Natural killer cell treated with Interleukin-12 subunit alpha and Interleukin-12 subunit beta and Interleukin-15 and Interleukin-18, amount 100 ng/mL, for 72 hours (primary cell): ENCODE data around the gene AKAP10. TPM values are rescaled to one million over a fixed set of nuclear protein-coding genes. Genes with fewer than 3 reads are reported as not detected.
"Not testable (repeated sequence)": the region's sequence is repeated elsewhere in the genome, so short reads cannot be mapped to it uniquely, and the experiment has no call there.

Experiments used
- ATAC-seq, 2 donors: fragments of 150-1000 bp; cut with Tn5 transposase in 1 of 2; sonication (Bioruptor Pico), chemical (Tn5 transposase) in 1 of 2; 2 replicates each; pipeline ENCODE4 v1.10.0; 2021
- DNase-seq: peaks from one replicate; pipeline ENCODE4 v3.0.0; 2022; ENCODE audit warnings: low spot score
- H3K27ac Mint-ChIP-seq, 2 donors: 1 replicate in 1 of 2; 2 replicates in 1 of 2; pipeline ENCODE4 v1.8.0; 2022; ENCODE audit warnings: mixed read lengths in 2 of 2, mild to moderate bottlenecking in 1 of 2, moderate library complexity in 1 of 2
- H3K27me3 Mint-ChIP-seq, 2 donors: 1 replicate in 1 of 2; 2 replicates in 1 of 2; pipeline ENCODE4 v1.8.0; 2022; ENCODE audit warnings: mixed read lengths in 2 of 2
- H3K36me3 Mint-ChIP-seq: one replicate; pipeline ENCODE4 v1.8.0; 2022; ENCODE audit warnings: mixed read lengths
- H3K4me1 Mint-ChIP-seq, 2 donors: 1 replicate in 1 of 2; 2 replicates in 1 of 2; pipeline ENCODE4 v1.8.0; 2022; ENCODE audit warnings: low read depth in 2 of 2, mixed read lengths in 2 of 2, mild to moderate bottlenecking in 1 of 2
- H3K4me3 Mint-ChIP-seq: one replicate; pipeline ENCODE4 v1.8.0; 2022; ENCODE audit warnings: mixed read lengths
- H3K9me3 Mint-ChIP-seq: 2 replicates; pipeline ENCODE4 v1.8.0; 2022; ENCODE audit warnings: mixed read lengths
- total RNA-seq, 2 donors: library from RNA; stranded (reverse); gene quantifications; one replicate each; pipeline ENCODE4 v1.2.3, GENCODE V29; 2022

Gene AKAP10
- total RNA-seq, 2 donors from 2014 or later: 46.0 to 66.7 TPM

- no peaks in the 10 kb centered on the region for H3K27me3 Mint-ChIP-seq
- H3K36me3 Mint-ChIP-seq: peaks cover 15% of the 10 kb centered on the region
- H3K4me3 Mint-ChIP-seq: no peak overlapping the region
- ATAC-seq (no peak), DNase-seq (no peak)
- H3K9me3 Mint-ChIP-seq: no peaks in the 10 kb centered on the region
- H3K4me1 Mint-ChIP-seq: peaks cover 9 to 10% of the 10 kb centered on the region in 2 donors
- H3K27ac Mint-ChIP-seq: no peak overlapping the region
Observed at GRCh38 chr17:19933221-19933620, 44.4 kb downstream of the AKAP10 start.

DNA sequence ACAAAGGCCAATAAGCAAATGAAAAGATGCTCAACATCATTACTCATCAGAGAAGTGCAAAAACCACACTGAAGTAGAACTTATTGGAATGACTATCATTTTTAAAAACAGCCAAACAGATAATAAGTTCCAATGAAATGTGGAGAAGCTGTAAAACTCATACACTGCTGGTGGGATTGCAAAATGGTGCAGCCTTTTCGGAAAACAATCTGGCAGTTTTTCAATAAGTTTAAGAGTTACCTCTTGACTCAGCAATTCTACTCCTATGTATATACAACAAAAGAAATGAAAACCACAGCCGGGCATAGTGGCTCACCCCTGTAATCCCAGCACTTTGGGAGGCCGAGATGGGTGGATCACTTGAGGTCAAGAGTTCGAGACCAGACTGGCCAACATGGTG, 49.3 kb downstream of the AKAP10 start:
- H3K4me3 Mint-ChIP-seq: peak overlapping the region; percentile 36
- no peaks in the 10 kb centered on the region for H3K27me3 Mint-ChIP-seq
- peaks cover 10% of the 10 kb centered on the region for H3K36me3 Mint-ChIP-seq
- H3K27ac Mint-ChIP-seq: peak overlapping the region; percentile 2 to 74
- DNase-seq: no peak
- ATAC-seq: peak in 1 of 2 donors; percentile 82
- H3K9me3 Mint-ChIP-seq: no peaks in the 10 kb centered on the region
- H3K4me1 Mint-ChIP-seq: peaks cover 11 to 12% of the 10 kb centered on the region in 2 donors

DNA sequence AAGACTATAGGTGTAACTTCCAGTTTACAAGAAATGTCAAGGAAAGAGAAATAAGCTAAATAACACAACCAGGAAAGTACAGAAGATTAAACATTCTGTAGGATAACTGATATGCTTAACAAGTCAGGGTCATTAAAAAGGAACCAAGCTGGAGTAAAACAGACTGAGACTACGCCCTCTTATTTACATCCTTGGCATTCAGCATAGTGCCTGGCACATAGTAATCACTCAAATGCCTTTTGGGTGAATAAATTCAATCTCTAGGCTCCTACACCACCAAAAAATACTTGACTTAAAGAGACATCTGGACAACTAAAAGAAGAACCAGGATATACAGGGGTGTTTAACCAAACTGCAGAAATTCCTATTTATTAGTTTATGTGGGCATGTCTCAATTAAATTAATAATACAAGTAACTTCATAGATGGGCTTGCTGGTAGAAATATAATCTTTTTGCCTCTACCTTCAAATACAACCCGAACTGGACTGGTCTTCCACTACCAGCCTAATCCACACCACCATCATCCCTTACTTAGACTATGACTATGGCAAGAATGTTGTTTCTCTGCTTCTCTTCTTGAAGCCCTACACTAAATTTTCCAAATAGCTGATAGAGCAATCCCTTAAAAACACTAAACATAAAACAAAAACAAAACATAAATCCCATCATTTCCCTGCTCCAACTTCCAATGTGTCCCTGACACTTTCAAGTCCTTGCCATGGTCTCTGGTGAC, 62.2 kb downstream of the AKAP10 start:
- ATAC-seq: no peak
- peaks cover 12% of the 10 kb centered on the region for H3K36me3 Mint-ChIP-seq
- H3K27ac Mint-ChIP-seq: peak overlapping the region in 1 of 2 donors; percentile 27

DNA sequence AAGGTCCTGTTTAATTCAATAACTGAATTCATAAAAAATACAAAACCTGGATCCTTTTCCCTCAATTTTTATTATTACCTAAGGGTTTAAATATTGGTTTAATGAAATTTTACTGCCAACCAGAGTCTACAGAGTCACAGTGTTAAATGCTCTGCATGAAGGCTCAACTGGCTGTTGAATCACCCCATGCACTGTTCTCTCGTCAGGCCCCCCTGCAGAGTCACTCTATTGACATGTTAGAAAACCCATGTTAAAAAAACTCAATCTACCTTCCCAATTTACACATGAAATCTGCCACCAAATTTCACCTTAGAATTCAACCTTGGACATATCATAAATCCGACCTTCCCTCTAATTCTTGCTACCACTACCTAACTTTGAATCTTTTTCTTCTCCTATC, 66.6 kb downstream of the AKAP10 start:
- no peak overlapping the region for H3K27ac Mint-ChIP-seq
- peaks cover 0 to 8% of the 10 kb centered on the region in 2 donors for H3K4me1 Mint-ChIP-seq
- H3K4me3 Mint-ChIP-seq: no peak overlapping the region
- H3K36me3 Mint-ChIP-seq: peaks cover 22% of the 10 kb centered on the region
- H3K9me3 Mint-ChIP-seq: no peaks in the 10 kb centered on the region
- H3K27me3 Mint-ChIP-seq: no peaks in the 10 kb centered on the region
- ATAC-seq (no peak), DNase-seq (no peak)

More for the DNA sequence above, 62.2 kb downstream of the AKAP10 start:
- DNase-seq: no peak
- H3K27me3 Mint-ChIP-seq: no peaks in the 10 kb centered on the region
- H3K9me3 Mint-ChIP-seq: no peaks in the 10 kb centered on the region
- peaks cover 0 to 8% of the 10 kb centered on the region in 2 donors for H3K4me1 Mint-ChIP-seq
- no peak overlapping the region for H3K4me3 Mint-ChIP-seq

GRCh38 chr17:19909139-19909538, 68.5 kb downstream of the AKAP10 start:
- H3K4me1 Mint-ChIP-seq: no peaks in the 10 kb centered on the region
- DNase-seq: no peak
- no peak for ATAC-seq
- no peaks in the 10 kb centered on the region for H3K27me3 Mint-ChIP-seq
- peaks cover 16% of the 10 kb centered on the region for H3K36me3 Mint-ChIP-seq
- H3K27ac Mint-ChIP-seq: peak overlapping the region in 1 of 2 donors; percentile 47
- no peaks in the 10 kb centered on the region for H3K9me3 Mint-ChIP-seq
- H3K4me3 Mint-ChIP-seq: no peak overlapping the region

DNA sequence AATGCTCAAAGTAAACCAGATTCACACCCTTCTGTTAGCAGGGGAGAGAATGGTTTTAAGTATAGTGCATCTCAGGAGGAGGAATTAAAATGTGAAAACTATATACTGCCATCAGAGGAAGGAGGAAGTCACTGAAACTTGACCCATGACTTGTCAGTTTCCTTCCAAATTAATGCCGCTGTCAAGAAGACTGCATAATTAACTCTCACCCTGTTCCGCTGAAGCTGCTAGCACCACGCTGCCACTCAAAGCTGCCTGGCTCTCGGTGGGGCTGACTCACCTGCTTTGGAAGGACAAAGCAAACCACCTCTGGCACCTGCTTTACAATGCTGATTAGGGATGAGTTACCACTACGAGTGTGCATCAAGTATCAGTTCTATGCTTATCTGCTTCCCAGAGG, 72.1 kb downstream of the AKAP10 start:
- H3K4me1 Mint-ChIP-seq: no peaks in the 10 kb centered on the region
- peaks cover 23% of the 10 kb centered on the region for H3K36me3 Mint-ChIP-seq
- no peaks in the 10 kb centered on the region for H3K27me3 Mint-ChIP-seq
- DNase-seq (no peak), ATAC-seq (no peak)
- no peak overlapping the region for H3K4me3 Mint-ChIP-seq
- no peaks in the 10 kb centered on the region for H3K9me3 Mint-ChIP-seq
- H3K27ac Mint-ChIP-seq: no peak overlapping the region

- H3K4me3 Mint-ChIP-seq: no peak overlapping the region
- H3K4me1 Mint-ChIP-seq: no peaks in the 10 kb centered on the region
- H3K27me3 Mint-ChIP-seq: no peaks in the 10 kb centered on the region
- H3K27ac Mint-ChIP-seq: no peak overlapping the region
- H3K9me3 Mint-ChIP-seq: no peaks in the 10 kb centered on the region
- H3K36me3 Mint-ChIP-seq: peaks cover 19% of the 10 kb centered on the region
- no peak for ATAC-seq
- DNase-seq: no peak
Observed at GRCh38 chr17:19904924-19905323, 72.7 kb downstream of the AKAP10 start.

DNA sequence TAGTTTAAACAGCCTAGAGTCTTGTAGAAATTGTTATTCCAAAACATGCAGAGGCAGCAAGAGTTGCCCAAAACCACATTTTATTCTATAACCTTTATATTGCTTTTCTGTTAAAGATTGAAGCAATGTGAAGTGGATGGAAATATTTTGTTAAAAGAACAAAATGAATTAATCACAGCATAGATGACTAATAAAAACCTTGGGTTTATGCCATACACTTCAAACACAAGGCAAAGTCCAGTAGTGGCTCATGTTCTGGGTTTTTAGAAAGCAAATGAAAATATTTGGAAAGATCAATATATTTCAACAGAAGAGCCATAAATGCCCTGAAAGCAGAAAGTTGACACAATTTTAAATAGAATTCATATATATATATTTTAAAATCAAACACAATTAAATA, 73.2 kb downstream of the AKAP10 start:
- peaks cover 17% of the 10 kb centered on the region for H3K36me3 Mint-ChIP-seq
- H3K27ac Mint-ChIP-seq: no peak overlapping the region
- DNase-seq: no peak
- H3K9me3 Mint-ChIP-seq: no peaks in the 10 kb centered on the region
- no peaks in the 10 kb centered on the region for H3K4me1 Mint-ChIP-seq
- no peaks in the 10 kb centered on the region for H3K27me3 Mint-ChIP-seq
- no peak overlapping the region for H3K4me3 Mint-ChIP-seq
- no peak for ATAC-seq

DNA sequence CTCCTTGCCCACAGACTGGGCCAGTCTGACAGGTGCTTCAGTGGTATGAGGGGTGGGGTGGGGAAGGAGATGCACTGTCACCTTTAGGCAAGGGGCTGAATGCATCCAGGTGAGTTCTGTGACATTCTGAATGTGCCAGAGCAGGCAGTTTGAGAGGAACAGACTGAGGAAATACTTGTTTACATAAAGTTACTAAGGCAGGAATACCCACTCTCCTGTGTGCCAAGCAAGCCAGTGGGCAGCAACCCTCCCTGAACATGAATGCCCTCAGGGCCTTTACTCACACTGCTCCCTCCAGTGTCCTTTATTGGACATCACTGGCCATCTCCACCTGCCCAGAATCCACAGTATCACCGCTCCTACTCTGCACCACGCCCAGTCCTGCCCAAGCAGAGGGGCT, 76.8 kb downstream of the AKAP10 start:
- H3K27ac Mint-ChIP-seq: no peak overlapping the region
- peaks cover 7% of the 10 kb centered on the region for H3K36me3 Mint-ChIP-seq
- H3K27me3 Mint-ChIP-seq: no peaks in the 10 kb centered on the region
- no peak for DNase-seq
- no peaks in the 10 kb centered on the region for H3K9me3 Mint-ChIP-seq
- no peak for ATAC-seq
- peaks cover 0 to 8% of the 10 kb centered on the region in 2 donors for H3K4me1 Mint-ChIP-seq
- no peak overlapping the region for H3K4me3 Mint-ChIP-seq

GRCh38 chr17:19897903-19898302, 79.7 kb downstream of the AKAP10 start:
- no peaks in the 10 kb centered on the region for H3K27me3 Mint-ChIP-seq
- H3K4me3 Mint-ChIP-seq: no peak overlapping the region
- no peaks in the 10 kb centered on the region for H3K36me3 Mint-ChIP-seq
- ATAC-seq (no peak), DNase-seq (no peak)
- H3K27ac Mint-ChIP-seq: peak overlapping the region in 1 of 2 donors; percentile 12
- no peaks in the 10 kb centered on the region for H3K9me3 Mint-ChIP-seq
- peaks cover 0 to 8% of the 10 kb centered on the region in 2 donors for H3K4me1 Mint-ChIP-seq

GRCh38 chr17:19897090-19897837, 80.4 kb downstream of the AKAP10 start:
- ATAC-seq: no peak
- H3K27ac Mint-ChIP-seq: peak overlapping the region in 1 of 2 donors; percentile 12
- no peak for DNase-seq
- no peaks in the 10 kb centered on the region for H3K9me3 Mint-ChIP-seq
- no peak overlapping the region for H3K4me3 Mint-ChIP-seq
- peaks cover 0 to 8% of the 10 kb centered on the region in 2 donors for H3K4me1 Mint-ChIP-seq
- no peaks in the 10 kb centered on the region for H3K36me3 Mint-ChIP-seq
- no peaks in the 10 kb centered on the region for H3K27me3 Mint-ChIP-seq

DNA sequence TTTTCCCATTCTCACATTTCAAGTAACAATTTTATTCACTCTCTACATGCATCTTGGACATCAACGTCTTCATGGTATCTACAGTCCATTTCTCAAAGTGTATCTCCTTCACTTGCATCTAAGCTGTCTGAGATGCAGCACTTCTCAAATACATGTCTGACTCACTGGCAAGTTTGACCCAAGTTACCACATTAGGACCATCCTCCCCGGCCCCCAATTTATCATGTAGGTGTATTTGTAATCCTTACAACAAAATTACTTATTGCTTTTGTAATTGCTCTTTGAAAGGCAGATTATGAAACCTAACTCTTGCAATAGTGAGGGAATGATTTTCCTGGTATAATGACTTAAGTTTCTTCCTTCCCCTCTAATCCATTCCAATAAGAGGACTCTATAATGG, 80.9 kb downstream of the AKAP10 start:
- H3K4me1 Mint-ChIP-seq: peaks cover 0 to 8% of the 10 kb centered on the region in 2 donors
- no peak overlapping the region for H3K4me3 Mint-ChIP-seq
- H3K9me3 Mint-ChIP-seq: no peaks in the 10 kb centered on the region
- DNase-seq (no peak), ATAC-seq (no peak)
- H3K36me3 Mint-ChIP-seq: no peaks in the 10 kb centered on the region
- no peaks in the 10 kb centered on the region for H3K27me3 Mint-ChIP-seq
- peak overlapping the region in 1 of 2 donors; percentile 12 for H3K27ac Mint-ChIP-seq

DNA sequence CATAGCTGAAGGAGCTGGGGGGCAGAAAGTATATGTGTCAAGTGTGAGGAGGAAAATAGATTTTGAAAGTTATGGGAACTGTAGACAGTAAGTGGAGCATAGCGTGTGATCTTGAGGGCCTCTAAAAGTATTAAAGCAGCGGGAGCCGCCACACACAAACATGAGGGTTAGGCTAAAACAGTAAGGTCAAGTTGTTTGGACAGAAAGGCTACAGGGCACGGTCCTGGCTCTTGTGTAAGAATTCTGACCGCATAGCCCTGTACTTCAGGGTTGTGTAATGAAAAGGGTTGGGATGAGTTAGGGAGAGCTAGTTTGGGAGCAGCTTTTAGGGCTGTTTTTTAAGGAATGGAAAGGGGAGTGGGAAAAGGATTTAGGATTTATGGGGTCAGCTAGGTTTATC, 87.1 kb downstream of the AKAP10 start:
- not testable (repeated sequence) for H3K27me3 Mint-ChIP-seq, ATAC-seq, H3K4me1 Mint-ChIP-seq, H3K36me3 Mint-ChIP-seq, H3K27ac Mint-ChIP-seq, DNase-seq, H3K4me3 Mint-ChIP-seq, H3K9me3 Mint-ChIP-seq

DNA sequence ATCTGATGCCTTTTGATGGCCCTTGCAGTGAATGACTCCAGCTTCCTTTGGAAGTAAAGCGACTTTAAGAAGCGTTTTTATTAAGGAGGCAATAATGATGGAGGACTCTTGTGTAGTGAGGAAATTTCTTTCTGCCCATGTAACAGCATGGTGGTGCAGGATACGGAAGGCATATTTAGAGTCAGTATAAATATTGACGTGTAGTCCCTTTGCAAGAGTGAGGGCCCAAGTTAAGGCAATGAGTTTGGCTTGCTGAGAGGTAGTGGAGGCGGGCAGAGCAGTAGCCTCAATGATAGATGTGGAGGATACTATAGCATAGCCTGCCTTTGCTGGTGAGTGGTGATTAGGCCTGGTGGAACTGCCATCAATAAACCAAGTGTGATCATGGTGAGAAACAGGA, 87.6 kb downstream of the AKAP10 start:
- H3K27ac Mint-ChIP-seq: not testable (repeated sequence)

More for the DNA sequence above, 87.6 kb downstream of the AKAP10 start:
- H3K4me3 Mint-ChIP-seq, ATAC-seq, H3K36me3 Mint-ChIP-seq, H3K27me3 Mint-ChIP-seq, H3K9me3 Mint-ChIP-seq, DNase-seq, H3K4me1 Mint-ChIP-seq: not testable (repeated sequence)
